D721Med (cell line): ENCODE measurements around the gene TRDN.

Source experiments
- DNase-seq: peaks from one replicate; pipeline ENCODE4 v3.0.0; 2011; ENCODE audit warnings: low spot score; ENCODE audit not compliant: insufficient read length
- FAIRE-seq: peaks from 2 replicates; lab custom pipeline; 2011; peaks lifted over from hg19 to GRCh38; lab: Jason Lieb, UNC
- TF ChIP-seq, protein P1 (sequence below): IDR thresholded peaks from 2 replicates; pipeline ENCODE4 v1.5.1; 2012; ENCODE audit warnings: mild to moderate bottlenecking, control low read depth; ENCODE audit not compliant: insufficient read depth; ENCODE audit errors: missing control alignments

TRDN gene

DNA sequence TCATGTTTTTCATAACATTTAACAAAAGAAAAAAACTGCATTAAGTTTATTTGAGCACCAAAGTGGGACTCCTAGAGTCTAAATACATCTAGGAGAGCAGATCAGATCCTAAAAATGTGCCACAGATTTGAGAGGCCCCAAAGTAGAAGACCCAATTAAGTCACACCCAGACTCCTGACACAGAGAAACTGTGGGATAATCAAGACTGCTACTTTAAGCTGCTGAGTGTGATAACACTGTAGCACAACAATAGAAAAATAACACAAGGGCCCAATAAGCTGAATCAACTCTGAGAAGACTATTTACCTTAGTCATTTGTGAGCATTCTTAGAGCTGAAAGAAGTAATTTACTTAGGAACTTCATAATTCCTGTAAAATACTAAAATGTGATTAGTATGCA lies 26.0 kb downstream of the TRDN start:
- DNase-seq, result no peak
- FAIRE-seq, result no peak
- TF ChIP-seq, protein P1, sequence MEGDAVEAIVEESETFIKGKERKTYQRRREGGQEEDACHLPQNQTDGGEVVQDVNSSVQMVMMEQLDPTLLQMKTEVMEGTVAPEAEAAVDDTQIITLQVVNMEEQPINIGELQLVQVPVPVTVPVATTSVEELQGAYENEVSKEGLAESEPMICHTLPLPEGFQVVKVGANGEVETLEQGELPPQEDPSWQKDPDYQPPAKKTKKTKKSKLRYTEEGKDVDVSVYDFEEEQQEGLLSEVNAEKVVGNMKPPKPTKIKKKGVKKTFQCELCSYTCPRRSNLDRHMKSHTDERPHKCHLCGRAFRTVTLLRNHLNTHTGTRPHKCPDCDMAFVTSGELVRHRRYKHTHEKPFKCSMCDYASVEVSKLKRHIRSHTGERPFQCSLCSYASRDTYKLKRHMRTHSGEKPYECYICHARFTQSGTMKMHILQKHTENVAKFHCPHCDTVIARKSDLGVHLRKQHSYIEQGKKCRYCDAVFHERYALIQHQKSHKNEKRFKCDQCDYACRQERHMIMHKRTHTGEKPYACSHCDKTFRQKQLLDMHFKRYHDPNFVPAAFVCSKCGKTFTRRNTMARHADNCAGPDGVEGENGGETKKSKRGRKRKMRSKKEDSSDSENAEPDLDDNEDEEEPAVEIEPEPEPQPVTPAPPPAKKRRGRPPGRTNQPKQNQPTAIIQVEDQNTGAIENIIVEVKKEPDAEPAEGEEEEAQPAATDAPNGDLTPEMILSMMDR, result no peak

DNA sequence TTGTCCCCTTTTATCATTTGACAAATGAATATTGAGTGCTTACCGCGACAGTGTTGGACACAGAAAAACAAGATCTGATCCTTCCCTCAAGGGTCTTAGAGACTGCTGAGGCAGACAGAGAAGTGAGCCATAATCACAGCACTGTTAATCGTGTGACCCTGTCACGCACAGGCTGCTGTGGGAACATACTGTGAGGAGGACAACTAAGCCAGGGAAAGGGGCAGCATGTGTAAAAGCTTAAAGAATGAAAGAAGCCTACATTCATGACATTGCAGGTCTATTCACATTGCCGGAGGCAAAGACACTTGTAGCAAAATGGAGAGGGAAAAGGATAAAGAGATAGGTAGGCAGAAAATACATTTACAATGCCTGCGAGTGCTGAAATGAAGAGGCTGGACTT lies 32.7 kb downstream of the TRDN start:
- TF ChIP-seq, protein P1, result no peak
- DNase-seq (no peak), FAIRE-seq (no peak)

DNA sequence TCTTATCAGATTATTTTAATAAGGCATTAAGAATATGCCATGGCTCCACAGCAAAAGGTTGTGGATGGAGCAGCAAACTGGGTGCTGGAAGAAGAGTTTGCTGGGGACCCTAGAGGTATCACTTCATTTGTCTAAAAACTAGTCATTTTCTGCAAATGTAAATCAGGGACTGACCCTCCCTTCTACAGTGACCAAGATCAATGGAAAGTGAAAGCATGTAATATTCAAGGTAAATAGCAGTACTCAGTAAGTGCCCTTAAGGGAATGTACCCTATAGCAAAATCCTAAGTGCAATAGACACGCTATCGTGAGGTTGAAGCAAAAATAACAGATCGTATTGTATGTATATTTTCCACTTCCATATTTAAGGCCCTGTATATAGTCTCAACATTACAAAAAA lies 38.7 kb downstream of the TRDN start:
- TF ChIP-seq, protein P1, result no peak
- DNase-seq, result no peak
- FAIRE-seq, result no peak

DNA sequence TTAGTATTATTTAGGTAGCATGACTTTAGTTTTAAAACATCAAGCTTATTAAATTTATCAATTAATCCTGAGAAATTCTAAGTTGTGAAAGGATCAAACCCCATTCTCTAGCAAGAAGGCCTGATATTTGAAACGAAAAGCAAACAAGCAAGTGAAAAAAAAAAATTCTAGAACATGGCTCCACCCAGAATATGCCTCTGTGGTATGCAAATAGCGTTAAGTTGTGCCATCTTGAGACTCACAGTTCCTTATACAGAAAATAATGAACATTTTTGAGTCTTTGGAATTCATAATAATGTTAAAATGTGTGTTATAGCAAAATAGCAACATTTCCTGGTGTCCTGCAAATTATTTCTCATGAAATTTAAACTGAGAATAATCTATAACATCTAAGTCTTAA lies 42.0 kb downstream of the TRDN start:
- FAIRE-seq, result no peak
- TF ChIP-seq, protein P1, result no peak

DNA sequence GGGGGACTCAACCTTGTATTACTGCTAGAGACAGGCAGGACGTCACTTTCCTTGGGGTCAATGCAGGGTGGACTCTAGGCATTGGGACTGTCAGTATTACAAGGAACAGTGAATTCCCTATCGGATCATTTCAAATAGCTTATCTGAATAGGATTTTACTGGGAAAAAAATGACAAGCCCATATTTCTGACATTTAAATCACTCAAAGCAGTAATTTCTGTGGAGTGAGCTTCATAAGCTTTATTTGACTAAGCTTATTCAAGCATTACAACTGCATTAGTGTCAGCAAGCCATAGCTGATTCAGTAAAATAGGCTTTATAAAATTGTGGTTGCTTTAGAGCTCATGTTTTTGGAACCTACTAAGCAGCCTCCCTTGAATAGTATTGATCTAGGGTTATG lies 44.3 kb downstream of the TRDN start:
- DNase-seq, result no peak
- TF ChIP-seq, protein P1, result no peak
- FAIRE-seq, result peak; percentile 29

More for the DNA sequence above, 42.0 kb downstream of the TRDN start:
- no peak for DNase-seq

DNA sequence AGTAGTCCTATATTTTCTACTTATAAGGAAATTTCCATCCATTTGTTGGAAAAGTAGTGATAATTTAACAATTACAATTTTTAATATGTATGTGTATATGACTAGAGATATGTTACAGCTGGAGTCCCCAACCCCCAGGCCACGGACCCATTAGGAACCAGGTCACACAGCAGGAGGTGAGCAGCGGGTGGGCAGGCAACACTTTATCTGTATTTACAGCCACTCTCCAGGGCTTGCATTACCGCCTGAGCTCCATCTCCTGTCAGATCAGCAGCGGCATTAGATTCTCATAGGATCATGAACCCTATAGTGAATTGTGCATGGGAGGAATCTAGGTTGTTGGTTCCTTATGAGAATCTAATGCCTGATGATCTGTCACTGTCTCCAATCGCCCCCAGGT lies 46.8 kb downstream of the TRDN start:
- no peak for FAIRE-seq
- TF ChIP-seq, protein P1, result no peak
- no peak for DNase-seq

DNA sequence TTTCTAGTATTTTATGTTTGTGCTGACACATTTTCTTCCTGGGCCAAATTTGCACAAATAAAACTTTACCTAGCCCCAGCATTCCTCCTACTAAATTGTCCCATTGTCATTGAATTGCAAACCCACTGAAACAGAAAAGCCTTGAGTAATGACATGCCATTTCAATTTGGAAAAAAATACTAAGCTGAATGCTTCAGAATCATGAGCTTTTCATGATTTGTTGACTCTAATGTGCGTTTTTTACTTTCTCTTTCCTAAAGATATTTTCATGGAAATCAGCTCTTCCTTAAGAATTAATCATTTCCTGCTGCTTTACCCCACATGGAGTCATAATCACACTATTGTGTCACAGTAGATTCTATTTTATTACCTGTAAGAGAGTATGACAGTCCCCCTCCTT lies 47.4 kb downstream of the TRDN start:
- no peak for DNase-seq
- FAIRE-seq, result no peak
- TF ChIP-seq, protein P1, result no peak
